H1 (cell line): Measurements from ENCODE around the gene COLEC12. TPM values are rescaled to one million over a fixed set of nuclear protein-coding genes. Genes with fewer than 3 reads are reported as not detected.

ENCODE experiments used
- BACH1 ChIP-seq: IDR thresholded peaks from 2 replicates; pipeline ENCODE4 v1.6.1; 2012; ENCODE audit warnings: low read length, improper control_type of control experiment
- CBX5 ChIP-seq: fragments of 300-800, 300-1000 bp; sonication (generic); IDR thresholded peaks from 2 replicates; pipeline ENCODE4 v1.7.1; 2016; ENCODE audit warnings: antibody characterized with exemption, low read length, low read depth
- CEBPB ChIP-seq: IDR thresholded peaks from 2 replicates; pipeline ENCODE4 v1.6.1; 2012; ENCODE audit warnings: low read depth, low read length
- CREB1 ChIP-seq: IDR thresholded peaks from 2 replicates; pipeline ENCODE4 v1.6.1; 2012; ENCODE audit warnings: inconsistent platforms
- CTBP2 ChIP-seq: IDR thresholded peaks from 2 replicates; pipeline ENCODE4 v1.7.0; 2011; ENCODE audit warnings: borderline replicate concordance, mild to moderate bottlenecking, moderate library complexity, mixed read lengths, low read length; ENCODE audit not compliant: insufficient read depth, insufficient read length
- JUN ChIP-seq: IDR thresholded peaks from 2 replicates; pipeline ENCODE4 v1.6.1; 2011; ENCODE audit warnings: low read depth, mild to moderate bottlenecking, improper control_type of control experiment, low read length
- MAFK ChIP-seq: IDR thresholded peaks from 2 replicates; pipeline ENCODE4 v1.6.1; 2012; ENCODE audit warnings: low read depth, mild to moderate bottlenecking, improper control_type of control experiment, low read length
- NRF1 ChIP-seq: IDR thresholded peaks from 2 replicates; pipeline ENCODE4 v1.6.1; 2011; ENCODE audit warnings: mild to moderate bottlenecking, low read depth, low read length, improper control_type of control experiment
- PHF8 ChIP-seq: fragments of 200-600 bp; sonication (generic); conservative IDR thresholded peaks from 2 replicates; pipeline ENCODE4 v1.7.1; 2012; ENCODE audit warnings: low read depth, mild to moderate bottlenecking, inconsistent platforms, low read length, moderate library complexity
- POLR2AphosphoS5 ChIP-seq: IDR thresholded peaks from 2 replicates; pipeline ENCODE4 v1.6.1; 2011; ENCODE audit warnings: low read depth, low read length
- POU5F1 ChIP-seq: IDR thresholded peaks from 2 replicates; pipeline ENCODE4 v1.6.1; 2011; ENCODE audit warnings: low read depth, mild to moderate bottlenecking, low read length, moderate library complexity
- polyA plus RNA-seq, 7 experiments: library from polyadenylated mRNA; depleted of rRNA in 3 of 7; stranded (reverse) in 5 of 7; unstranded in 2 of 7; fragments of >200 nt in 5 of 7; fragments of 200-250 nt in 2 of 7; gene quantifications; 1 replicate in 5 of 7; 2 replicates in 1 of 7; 4 replicates in 1 of 7; pipeline versions ENCODE4 v1.2.1 to v1.2.3, GENCODE V29; 2011 to 2013; ENCODE audit warnings: missing spikeins in 2 of 7, mixed read lengths in 2 of 7
- total RNA-seq: library from RNA; stranded (reverse); fragmentation: NEBNext Ultra II Directional; extraction: Animal tissue kit (Norgen Biotek cat#: 25700); gene quantifications from 2 replicates; pipeline ENCODE4 v1.2.1, GENCODE V29; 2021
- TF ChIP-seq, protein P1 (sequence below): fragments of 300-600 bp; sonication (generic); IDR thresholded peaks from 2 replicates; pipeline ENCODE4 v1.7.1; 2012; ENCODE audit warnings: low read length, moderate library complexity, mild to moderate bottlenecking, inconsistent platforms; ENCODE audit not compliant: insufficient replicate concordance

COLEC12 gene
- total and polyA plus RNA-seq, 2 of the 8 experiments (the other 6 are each of a cell fraction or from before 2014, with no cell fraction given): 0.44 to 2.3 TPM

DNA sequence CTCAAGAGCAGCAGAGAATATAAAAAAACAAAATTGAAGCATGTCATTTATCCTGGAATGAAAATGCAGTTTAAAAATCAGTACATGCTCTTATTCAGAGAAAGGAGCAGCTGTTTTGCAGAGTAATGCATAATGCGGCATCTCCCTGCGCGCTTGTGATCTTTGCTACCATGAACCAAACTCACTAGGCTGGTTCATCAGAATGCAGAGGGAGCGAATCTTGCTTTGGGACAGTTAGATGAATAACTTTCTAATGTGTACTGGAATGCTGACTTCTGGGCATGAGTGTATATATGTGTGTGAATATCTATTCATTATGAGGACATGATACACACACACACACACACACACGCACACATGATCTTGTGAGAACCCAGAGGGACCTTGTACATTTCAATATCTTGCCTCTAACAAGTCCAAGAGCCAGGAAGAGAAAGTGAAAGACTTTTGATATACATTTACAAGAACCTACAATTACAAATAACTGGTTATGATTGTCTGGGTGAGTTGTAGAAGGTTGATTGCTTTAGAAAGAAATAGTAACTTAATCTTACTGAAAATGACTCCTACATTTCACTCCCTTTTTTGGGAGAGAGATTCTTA, 178.5 kb downstream of the COLEC12 start (continued):
- TF ChIP-seq, protein P1, sequence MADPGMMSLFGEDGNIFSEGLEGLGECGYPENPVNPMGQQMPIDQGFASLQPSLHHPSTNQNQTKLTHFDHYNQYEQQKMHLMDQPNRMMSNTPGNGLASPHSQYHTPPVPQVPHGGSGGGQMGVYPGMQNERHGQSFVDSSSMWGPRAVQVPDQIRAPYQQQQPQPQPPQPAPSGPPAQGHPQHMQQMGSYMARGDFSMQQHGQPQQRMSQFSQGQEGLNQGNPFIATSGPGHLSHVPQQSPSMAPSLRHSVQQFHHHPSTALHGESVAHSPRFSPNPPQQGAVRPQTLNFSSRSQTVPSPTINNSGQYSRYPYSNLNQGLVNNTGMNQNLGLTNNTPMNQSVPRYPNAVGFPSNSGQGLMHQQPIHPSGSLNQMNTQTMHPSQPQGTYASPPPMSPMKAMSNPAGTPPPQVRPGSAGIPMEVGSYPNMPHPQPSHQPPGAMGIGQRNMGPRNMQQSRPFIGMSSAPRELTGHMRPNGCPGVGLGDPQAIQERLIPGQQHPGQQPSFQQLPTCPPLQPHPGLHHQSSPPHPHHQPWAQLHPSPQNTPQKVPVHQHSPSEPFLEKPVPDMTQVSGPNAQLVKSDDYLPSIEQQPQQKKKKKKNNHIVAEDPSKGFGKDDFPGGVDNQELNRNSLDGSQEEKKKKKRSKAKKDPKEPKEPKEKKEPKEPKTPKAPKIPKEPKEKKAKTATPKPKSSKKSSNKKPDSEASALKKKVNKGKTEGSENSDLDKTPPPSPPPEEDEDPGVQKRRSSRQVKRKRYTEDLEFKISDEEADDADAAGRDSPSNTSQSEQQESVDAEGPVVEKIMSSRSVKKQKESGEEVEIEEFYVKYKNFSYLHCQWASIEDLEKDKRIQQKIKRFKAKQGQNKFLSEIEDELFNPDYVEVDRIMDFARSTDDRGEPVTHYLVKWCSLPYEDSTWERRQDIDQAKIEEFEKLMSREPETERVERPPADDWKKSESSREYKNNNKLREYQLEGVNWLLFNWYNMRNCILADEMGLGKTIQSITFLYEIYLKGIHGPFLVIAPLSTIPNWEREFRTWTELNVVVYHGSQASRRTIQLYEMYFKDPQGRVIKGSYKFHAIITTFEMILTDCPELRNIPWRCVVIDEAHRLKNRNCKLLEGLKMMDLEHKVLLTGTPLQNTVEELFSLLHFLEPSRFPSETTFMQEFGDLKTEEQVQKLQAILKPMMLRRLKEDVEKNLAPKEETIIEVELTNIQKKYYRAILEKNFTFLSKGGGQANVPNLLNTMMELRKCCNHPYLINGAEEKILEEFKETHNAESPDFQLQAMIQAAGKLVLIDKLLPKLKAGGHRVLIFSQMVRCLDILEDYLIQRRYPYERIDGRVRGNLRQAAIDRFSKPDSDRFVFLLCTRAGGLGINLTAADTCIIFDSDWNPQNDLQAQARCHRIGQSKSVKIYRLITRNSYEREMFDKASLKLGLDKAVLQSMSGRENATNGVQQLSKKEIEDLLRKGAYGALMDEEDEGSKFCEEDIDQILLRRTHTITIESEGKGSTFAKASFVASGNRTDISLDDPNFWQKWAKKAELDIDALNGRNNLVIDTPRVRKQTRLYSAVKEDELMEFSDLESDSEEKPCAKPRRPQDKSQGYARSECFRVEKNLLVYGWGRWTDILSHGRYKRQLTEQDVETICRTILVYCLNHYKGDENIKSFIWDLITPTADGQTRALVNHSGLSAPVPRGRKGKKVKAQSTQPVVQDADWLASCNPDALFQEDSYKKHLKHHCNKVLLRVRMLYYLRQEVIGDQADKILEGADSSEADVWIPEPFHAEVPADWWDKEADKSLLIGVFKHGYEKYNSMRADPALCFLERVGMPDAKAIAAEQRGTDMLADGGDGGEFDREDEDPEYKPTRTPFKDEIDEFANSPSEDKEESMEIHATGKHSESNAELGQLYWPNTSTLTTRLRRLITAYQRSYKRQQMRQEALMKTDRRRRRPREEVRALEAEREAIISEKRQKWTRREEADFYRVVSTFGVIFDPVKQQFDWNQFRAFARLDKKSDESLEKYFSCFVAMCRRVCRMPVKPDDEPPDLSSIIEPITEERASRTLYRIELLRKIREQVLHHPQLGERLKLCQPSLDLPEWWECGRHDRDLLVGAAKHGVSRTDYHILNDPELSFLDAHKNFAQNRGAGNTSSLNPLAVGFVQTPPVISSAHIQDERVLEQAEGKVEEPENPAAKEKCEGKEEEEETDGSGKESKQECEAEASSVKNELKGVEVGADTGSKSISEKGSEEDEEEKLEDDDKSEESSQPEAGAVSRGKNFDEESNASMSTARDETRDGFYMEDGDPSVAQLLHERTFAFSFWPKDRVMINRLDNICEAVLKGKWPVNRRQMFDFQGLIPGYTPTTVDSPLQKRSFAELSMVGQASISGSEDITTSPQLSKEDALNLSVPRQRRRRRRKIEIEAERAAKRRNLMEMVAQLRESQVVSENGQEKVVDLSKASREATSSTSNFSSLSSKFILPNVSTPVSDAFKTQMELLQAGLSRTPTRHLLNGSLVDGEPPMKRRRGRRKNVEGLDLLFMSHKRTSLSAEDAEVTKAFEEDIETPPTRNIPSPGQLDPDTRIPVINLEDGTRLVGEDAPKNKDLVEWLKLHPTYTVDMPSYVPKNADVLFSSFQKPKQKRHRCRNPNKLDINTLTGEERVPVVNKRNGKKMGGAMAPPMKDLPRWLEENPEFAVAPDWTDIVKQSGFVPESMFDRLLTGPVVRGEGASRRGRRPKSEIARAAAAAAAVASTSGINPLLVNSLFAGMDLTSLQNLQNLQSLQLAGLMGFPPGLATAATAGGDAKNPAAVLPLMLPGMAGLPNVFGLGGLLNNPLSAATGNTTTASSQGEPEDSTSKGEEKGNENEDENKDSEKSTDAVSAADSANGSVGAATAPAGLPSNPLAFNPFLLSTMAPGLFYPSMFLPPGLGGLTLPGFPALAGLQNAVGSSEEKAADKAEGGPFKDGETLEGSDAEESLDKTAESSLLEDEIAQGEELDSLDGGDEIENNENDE: no peak
- TF ChIP-seq BACH1 (no peak), CEBPB (no peak), PHF8 (no peak), POU5F1 (no peak), MAFK (no peak), JUN (no peak), NRF1 (no peak), CREB1 (no peak), POLR2AphosphoS5 (no peak), CBX5 (no peak), CTBP2 (no peak)
